ENCODE data around the gene UBL4B.

DNA sequence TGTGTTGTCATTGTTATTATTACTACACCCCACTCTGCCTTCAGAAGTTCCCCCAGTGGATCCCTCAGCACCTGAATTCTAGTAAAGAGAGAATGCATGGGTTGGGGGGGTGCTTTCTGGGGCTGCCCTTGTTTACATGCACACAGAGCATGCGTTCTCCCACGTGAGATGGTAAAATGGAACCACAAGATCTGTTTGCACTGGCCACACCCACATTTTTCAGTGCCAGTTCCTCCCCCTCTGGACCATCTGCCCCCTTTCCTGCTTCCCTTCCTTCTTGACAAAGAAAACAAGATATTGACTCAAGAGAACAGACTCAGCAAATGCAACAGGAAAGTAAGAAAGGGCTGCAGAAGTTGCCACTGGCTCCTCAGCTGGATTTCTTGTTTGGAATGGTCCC lies 46.9 kb downstream of the UBL4B start:
- TF ChIP-seq POLR2A (IDR thresholded peaks at IDR 0.05; ENCODE audit: low read depth, low read length), result no peak
- TF ChIP-seq, protein P1, sequence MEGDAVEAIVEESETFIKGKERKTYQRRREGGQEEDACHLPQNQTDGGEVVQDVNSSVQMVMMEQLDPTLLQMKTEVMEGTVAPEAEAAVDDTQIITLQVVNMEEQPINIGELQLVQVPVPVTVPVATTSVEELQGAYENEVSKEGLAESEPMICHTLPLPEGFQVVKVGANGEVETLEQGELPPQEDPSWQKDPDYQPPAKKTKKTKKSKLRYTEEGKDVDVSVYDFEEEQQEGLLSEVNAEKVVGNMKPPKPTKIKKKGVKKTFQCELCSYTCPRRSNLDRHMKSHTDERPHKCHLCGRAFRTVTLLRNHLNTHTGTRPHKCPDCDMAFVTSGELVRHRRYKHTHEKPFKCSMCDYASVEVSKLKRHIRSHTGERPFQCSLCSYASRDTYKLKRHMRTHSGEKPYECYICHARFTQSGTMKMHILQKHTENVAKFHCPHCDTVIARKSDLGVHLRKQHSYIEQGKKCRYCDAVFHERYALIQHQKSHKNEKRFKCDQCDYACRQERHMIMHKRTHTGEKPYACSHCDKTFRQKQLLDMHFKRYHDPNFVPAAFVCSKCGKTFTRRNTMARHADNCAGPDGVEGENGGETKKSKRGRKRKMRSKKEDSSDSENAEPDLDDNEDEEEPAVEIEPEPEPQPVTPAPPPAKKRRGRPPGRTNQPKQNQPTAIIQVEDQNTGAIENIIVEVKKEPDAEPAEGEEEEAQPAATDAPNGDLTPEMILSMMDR (IDR thresholded peaks at IDR 0.05; ENCODE audit: extremely low read depth in 1 of 2, insufficient read depth in 1 of 2, low read depth in 1 of 2, low read length in 2 of 2), result no peak
- no peak for TF ChIP-seq POLR2AphosphoS5 (IDR thresholded peaks at IDR 0.05; ENCODE audit: insufficient read depth, low read depth, low read length)
- TF ChIP-seq GATA2 (IDR thresholded peaks at IDR 0.05; ENCODE audit: insufficient read depth, insufficient read length, low read depth, low read length), result no peak
- no peak for TF ChIP-seq JUN (IDR thresholded peaks at IDR 0.05; ENCODE audit: borderline replicate concordance, insufficient read depth, insufficient read length, low read depth)
- no peak for TF ChIP-seq EZH2 (IDR thresholded peaks at IDR 0.05; ENCODE audit: borderline replicate concordance, low read depth, low read length, severe bottlenecking)

Data from endothelial cell of umbilical vein (primary cell).